C4-2B (cell line): Measurements from ENCODE around the gene KRT35.

Experiments
- H3K27ac ChIP-seq: fragments of 450-650 bp; 2 replicates; pipeline ENCODE4 v1.5.1; 2017
- ZFX ChIP-seq: fragments of 450-650 bp; IDR thresholded peaks from 2 replicates; pipeline ENCODE4 v1.6.1; 2017
- TF ChIP-seq, protein P1 (sequence below): fragments of 450-650 bp; conservative IDR thresholded peaks from 2 replicates; pipeline ENCODE4 v1.5.1; 2017; ENCODE audit warnings: mild to moderate bottlenecking

The KRT35 gene

GRCh38 chr17:41523787-41524186 lies 42.8 kb upstream of the KRT35 start:
- TF ChIP-seq, protein P1, sequence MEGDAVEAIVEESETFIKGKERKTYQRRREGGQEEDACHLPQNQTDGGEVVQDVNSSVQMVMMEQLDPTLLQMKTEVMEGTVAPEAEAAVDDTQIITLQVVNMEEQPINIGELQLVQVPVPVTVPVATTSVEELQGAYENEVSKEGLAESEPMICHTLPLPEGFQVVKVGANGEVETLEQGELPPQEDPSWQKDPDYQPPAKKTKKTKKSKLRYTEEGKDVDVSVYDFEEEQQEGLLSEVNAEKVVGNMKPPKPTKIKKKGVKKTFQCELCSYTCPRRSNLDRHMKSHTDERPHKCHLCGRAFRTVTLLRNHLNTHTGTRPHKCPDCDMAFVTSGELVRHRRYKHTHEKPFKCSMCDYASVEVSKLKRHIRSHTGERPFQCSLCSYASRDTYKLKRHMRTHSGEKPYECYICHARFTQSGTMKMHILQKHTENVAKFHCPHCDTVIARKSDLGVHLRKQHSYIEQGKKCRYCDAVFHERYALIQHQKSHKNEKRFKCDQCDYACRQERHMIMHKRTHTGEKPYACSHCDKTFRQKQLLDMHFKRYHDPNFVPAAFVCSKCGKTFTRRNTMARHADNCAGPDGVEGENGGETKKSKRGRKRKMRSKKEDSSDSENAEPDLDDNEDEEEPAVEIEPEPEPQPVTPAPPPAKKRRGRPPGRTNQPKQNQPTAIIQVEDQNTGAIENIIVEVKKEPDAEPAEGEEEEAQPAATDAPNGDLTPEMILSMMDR, result no peak
- no peak for TF ChIP-seq ZFX
- H3K27ac ChIP-seq, result no peak overlapping the region

DNA sequence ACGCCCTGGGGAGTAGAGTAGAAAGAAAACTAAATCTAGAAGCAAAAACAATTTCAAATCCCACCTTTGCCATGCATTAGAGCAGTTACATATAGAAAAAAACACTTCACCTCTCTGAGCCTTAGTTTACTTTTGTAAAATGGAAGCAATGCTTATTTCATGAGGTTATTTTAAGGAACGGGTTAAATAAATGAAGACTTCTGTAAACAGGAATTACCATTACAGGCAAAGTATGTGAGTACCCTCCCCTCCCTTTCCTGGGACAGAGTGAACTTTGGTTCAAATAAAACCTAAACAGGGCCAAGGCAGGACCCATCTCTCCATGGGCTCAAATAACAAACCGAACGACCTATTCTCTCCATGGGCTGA lies 42.3 kb upstream of the KRT35 start:
- H3K27ac ChIP-seq, result no peak overlapping the region
- TF ChIP-seq, protein P1, result no peak
- TF ChIP-seq ZFX, result no peak

DNA sequence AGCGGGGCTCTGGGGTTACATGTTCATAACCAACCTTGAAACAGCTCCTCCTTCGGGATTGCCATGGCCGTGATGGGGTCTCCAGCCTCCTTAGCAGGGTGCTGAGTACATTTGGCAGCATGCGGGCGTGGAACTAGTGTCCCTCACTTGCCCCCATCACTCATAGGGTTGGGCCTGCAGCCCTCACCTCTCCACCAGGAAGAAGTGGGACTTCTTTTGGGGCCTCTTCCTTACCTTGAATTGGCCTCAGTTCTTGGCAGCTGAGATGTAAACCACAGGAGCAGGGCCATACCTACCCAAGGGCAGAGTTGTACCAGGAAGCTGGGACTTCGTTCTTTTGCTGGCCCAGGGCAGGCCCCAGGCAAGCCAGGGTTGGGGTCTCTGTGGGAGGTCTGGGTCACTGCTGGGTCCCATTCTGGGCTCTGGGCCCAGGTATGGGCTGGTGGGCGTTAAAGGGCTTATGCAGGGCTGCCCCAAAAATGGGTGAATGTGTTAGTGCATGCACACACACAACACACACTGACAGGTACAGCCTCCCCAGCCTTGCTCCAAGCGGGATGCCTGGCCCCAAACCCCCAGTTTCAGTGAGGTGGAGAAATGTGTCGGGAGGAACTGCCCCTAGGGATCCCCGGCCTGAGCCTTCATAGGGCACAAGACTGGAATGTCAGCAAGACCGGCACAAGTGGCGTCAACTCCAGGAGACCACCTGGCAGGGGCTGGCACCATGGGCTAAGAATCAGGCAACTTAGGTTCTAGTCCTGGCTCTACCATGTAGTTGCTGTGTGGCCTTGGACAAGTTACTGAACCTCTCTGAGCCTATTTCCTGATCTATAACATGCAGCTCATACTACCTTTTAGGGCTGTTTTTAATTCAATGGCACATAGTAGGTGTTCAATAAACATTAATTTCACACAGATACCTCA lies 41.6 kb upstream of the KRT35 start:
- no peak overlapping the region for H3K27ac ChIP-seq

DNA sequence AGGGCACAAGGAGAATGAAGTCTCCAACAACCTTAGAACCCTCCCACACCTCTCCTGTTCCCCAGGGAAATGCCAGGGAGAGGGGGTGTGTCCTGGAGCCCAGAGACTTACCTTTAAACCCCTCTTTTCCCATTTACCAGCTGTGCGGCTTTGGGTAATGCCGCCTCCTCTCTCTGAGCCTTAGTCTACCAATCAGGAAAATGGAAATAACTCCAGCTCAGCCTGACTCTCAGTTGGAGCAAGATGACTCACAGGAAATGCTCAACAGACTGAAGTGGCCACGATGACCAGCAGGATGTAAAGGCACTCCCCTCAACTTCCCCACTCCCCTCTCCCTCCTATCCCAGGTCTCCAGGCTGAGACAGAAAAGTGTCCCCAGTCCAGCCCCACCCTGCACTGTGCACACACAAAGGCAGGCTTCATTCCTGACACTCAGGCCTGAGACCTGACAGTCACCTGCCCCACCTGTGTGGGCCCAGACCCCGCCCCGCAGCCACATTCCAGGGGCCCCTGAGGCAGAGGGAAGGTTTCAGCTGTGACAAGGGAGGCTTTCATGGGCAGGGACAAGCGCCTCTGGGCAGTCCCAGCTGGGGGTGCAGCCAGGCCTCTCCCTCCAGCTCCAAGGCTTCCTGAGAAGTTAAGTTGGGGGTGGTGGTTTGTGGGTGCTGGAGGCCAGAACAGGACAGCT lies 40.8 kb upstream of the KRT35 start:
- no peak overlapping the region for H3K27ac ChIP-seq
- no peak for TF ChIP-seq ZFX
- TF ChIP-seq, protein P1, result no peak

More for the DNA sequence above, 41.6 kb upstream of the KRT35 start:
- TF ChIP-seq, protein P1, result no peak
- no peak for TF ChIP-seq ZFX

DNA sequence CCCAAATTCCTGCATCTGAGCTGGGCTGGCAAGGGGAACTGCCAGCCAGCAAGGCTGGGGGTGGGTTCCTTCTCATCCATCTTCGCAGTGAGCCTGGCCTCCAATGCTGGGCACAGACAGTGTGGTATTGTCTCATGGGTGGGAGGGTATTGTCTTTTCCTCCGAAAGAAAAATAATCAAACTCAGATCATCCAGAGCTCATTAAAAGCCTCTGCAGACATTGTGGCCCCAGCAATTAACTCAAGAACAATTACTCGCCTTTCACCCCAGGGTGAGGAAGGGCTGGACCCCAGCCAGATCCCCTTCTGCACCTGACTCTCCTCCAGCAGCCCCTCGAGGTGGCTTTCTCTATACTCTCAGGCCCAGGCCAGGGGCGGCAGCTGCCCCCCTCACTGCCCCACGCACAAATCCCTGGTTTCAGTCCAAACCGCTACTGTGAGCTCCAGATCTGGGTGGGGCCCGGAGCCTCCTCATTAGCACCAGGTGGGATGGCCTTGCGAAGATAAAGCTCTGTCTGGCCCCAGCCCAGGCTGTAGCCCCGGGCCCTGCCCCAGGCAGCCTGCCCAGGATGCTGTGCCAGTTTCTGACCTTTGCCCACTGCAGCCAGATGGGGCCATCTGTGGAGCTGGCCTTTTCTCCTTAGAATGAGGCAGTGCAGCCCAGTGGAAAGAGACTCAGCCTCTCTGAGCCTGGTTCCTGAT lies 40.0 kb upstream of the KRT35 start:
- TF ChIP-seq, protein P1, result no peak
- no peak for TF ChIP-seq ZFX
- no peak overlapping the region for H3K27ac ChIP-seq

DNA sequence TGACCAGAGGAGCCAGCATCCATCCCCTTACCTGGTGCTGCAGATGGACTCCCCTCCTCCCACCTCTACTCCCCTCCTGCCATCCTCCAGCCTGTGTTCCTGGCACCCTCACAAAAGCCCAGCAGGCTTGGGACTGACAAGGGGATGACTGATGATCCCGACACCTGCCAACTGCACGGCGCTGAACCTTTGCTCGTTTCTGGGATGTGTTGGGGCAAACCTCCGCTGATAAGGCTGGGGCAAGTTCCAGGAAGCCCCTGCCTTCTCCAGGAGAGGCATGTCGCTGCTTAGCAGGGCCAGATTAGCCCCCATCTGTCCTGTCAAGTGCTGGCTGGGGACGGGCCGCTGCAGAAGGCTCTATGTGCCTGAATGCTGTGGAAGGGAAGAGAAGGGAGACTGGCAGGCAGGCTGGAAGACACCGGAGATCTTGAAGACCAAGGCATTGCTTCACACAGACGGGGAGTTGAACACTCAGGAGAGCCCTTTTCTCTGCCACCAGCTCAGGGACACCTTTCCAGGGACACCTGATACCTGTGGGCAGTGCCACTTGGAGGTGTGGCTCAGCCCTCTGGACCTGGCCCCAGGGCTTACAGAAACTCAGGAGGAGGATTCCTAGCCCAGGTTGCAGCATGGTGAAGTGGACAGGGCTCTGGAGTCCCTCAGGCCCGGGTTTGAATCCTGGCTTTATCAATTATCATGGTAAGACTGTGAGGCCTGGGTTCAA lies 38.7 kb upstream of the KRT35 start:
- H3K27ac ChIP-seq, result no peak overlapping the region
- TF ChIP-seq ZFX, result no peak
- TF ChIP-seq, protein P1, result no peak
